Fibroblast of villous mesenchyme (primary cell): ENCODE results near the gene SPATA16. TPM values are rescaled to one million over a fixed set of nuclear protein-coding genes. Genes with fewer than 3 reads are reported as not detected.
"Not testable (repeated sequence)": the region's sequence is repeated elsewhere in the genome, so short reads cannot be mapped to it uniquely, and the experiment has no call there.

Experiments used
- DNase-seq: peaks from one replicate; pipeline ENCODE4 v3.0.0-alpha.2; 2010; ENCODE audit warnings: low read depth
- H3K4me3 ChIP-seq: 2 replicates; pipeline ENCODE4 v1.5.1; 2011; ENCODE audit warnings: low read depth, mild to moderate bottlenecking, low read length
- CTCF ChIP-seq: IDR thresholded peaks from 2 replicates; pipeline ENCODE4 v1.5.1; 2012; ENCODE audit warnings: low read depth, mild to moderate bottlenecking, low read length; ENCODE audit not compliant: insufficient read depth
- total RNA-seq: library from RNA; depleted of rRNA; stranded (reverse); fragments of >200 nt; gene quantifications from 2 replicates; pipeline ENCODE4 v1.2.3, GENCODE V29; 2012

Gene SPATA16, protein sequence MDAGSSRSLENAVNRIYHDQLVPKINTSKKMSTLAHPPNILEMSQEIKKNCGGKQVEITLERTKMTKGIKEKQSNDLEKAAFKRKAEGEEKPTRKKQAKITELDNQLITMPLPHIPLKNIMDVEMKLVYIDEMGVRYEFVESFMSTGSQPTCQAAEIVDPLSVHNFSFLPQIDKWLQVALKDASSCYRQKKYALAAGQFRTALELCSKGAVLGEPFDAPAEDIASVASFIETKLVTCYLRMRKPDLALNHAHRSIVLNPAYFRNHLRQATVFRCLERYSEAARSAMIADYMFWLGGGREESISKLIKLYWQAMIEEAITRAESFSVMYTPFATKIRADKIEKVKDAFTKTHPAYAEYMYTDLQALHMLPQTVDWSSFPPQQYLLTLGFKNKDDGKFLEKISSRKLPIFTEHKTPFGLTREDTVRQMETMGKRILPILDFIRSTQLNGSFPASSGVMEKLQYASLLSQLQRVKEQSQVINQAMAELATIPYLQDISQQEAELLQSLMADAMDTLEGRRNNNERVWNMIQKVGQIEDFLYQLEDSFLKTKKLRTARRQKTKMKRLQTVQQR
- not detected in 2 replicates for total RNA-seq

DNA sequence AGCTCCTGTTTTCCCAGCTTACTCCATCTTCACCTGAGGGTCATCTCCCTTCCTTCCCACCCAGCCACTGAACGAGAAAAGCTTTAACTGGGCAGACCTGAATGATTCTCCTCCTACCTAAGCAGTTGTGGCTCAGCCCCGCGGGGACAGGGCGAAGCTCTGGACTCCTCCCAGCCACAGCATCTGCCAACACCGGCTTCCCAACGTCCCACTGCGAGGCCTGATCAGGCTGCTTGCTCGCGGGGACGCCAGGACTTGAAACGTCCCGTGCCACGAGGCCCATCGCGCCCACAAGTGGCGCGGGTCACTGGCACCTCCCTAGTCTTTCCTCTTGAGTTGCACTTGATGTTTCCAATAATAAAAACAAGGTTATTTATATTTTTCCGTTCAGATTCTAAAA, at the start of gene SPATA16:
SPATA16 (minus strand) TSS at position 250 of the 400 bp plus-strand sequence. CDS start 23,504 bp downstream, outside the sequence.
- no peak within 1 kb of the TSS for H3K4me3 ChIP-seq
- no peak for TF ChIP-seq CTCF
- DNase-seq: no peak

- DNase-seq, H3K4me3 ChIP-seq: not testable (repeated sequence)
Observed at GRCh38 chr3:173183022-173183421, 42.0 kb upstream of the SPATA16 start.

GRCh38 chr3:173173652-173174051, 32.6 kb upstream of the SPATA16 start:
- DNase-seq: no peak
- TF ChIP-seq CTCF: no peak
- H3K4me3 ChIP-seq: no peak overlapping the region

DNA sequence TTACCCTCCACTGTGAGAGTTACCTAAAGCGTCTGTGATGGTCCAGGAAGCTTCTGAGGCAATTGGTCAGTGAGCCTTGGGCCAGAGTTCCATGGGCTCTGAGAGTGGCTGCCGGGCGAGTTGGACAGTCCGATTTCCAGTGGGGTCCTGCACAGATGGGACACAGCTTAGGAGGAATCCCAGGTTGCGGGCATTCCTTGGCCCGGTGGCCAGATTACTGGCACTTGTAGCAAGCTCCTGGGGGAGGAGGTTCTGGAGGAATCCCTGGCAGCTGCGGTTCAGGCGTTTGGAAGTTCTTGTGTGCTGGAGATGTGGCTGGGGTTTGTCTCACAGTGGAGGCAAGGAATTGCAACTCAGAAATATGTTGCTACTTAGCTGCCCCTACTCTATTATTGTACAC, 18.1 kb upstream of the SPATA16 start:
- DNase-seq, H3K4me3 ChIP-seq: not testable (repeated sequence)

- H3K4me3 ChIP-seq, DNase-seq: not testable (repeated sequence)
Observed at GRCh38 chr3:173156533-173156932, 15.5 kb upstream of the SPATA16 start.

DNA sequence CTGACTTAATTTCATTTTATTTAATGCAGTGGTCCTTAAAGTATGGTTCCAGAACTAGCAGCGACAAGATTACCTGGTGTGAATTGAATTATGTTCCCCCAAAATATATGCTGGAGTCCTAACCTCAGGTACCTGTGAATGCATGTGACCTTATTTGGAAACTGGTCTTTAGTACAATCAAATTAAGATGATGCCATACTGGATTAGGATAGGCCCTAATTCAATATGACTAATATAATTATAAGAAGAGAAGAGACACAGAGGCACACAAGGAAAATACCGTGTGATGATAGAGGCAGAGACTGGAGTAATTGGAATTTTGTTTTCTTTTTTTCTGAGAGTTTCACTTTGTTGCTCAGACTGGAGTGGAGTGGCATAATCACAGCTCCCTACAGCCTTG, 12.6 kb upstream of the SPATA16 start:
- TF ChIP-seq CTCF: no peak

GRCh38 chr3:173139420-173139819, 1.6 kb downstream of the SPATA16 start:
- H3K4me3 ChIP-seq: no peak overlapping the region
- no peak for DNase-seq
- no peak for TF ChIP-seq CTCF

More for the DNA sequence above, 12.6 kb upstream of the SPATA16 start:
- no peak overlapping the region for H3K4me3 ChIP-seq
- DNase-seq: no peak

- no peak for DNase-seq
- H3K4me3 ChIP-seq: no peak overlapping the region
- no peak for TF ChIP-seq CTCF
Observed at GRCh38 chr3:173138026-173138425, 3.0 kb downstream of the SPATA16 start.
